HepG2 (cell line): ENCODE results near the gene RAP2A. TPM values are rescaled to one million over a fixed set of nuclear protein-coding genes. Genes with fewer than 3 reads are reported as not detected.

Experiments used
- BCL3 ChIP-seq: sonication (generic); formaldehyde crosslinking; IDR thresholded peaks from 2 replicates; pipeline ENCODE4 v1.5.1; 2020; ENCODE audit warnings: mild to moderate bottlenecking, missing genetic modification reagents, moderate library complexity
- HMGA1 ChIP-seq: sonication (generic); formaldehyde crosslinking; conservative IDR thresholded peaks from 2 replicates; pipeline ENCODE4 v1.4.0; 2020; ENCODE audit warnings: missing genetic modification reagents
- HNRNPK ChIP-seq: fragments of 200-400 bp; formaldehyde crosslinking; IDR thresholded peaks from 2 replicates; pipeline ENCODE4 v1.6.1; 2018; ENCODE audit warnings: low read length, low read depth, moderate library complexity, mild to moderate bottlenecking; ENCODE audit not compliant: poor library complexity, severe bottlenecking
- HOXA9 ChIP-seq: sonication (generic); formaldehyde crosslinking; IDR thresholded peaks from 2 replicates; pipeline ENCODE4 v1.8.1; 2022; ENCODE audit warnings: missing genetic modification reagents, mild to moderate bottlenecking, moderate library complexity, borderline replicate concordance
- KMT2B ChIP-seq: IDR thresholded peaks from 2 replicates; pipeline ENCODE4 v1.6.1; 2016; ENCODE audit warnings: missing genetic modification reagents, missing compliant biosample characterization
- MEIS1 ChIP-seq: sonication (generic); formaldehyde crosslinking; IDR thresholded peaks from 2 replicates; pipeline ENCODE4 v1.9.0; 2021; ENCODE audit warnings: mild to moderate bottlenecking, missing genetic modification reagents, moderate library complexity, borderline replicate concordance
- MIER2 ChIP-seq: IDR thresholded peaks from 2 replicates; pipeline ENCODE4 v1.6.1; 2016; ENCODE audit warnings: missing biosample characterization, missing genetic modification reagents
- MTF2 ChIP-seq: sonication (generic); formaldehyde crosslinking; IDR thresholded peaks from 2 replicates; pipeline ENCODE4 v1.5.0; 2020; ENCODE audit warnings: missing genetic modification reagents, borderline replicate concordance
- NFKB2 ChIP-seq: sonication (generic); formaldehyde crosslinking; IDR thresholded peaks from 2 replicates; pipeline ENCODE4 v1.4.0; 2020; ENCODE audit warnings: missing genetic modification reagents, borderline replicate concordance
- NR2C2 ChIP-seq: sonication (generic); formaldehyde crosslinking; IDR thresholded peaks from 2 replicates; pipeline ENCODE4 v1.4.0; 2020; ENCODE audit warnings: missing genetic modification reagents, mild to moderate bottlenecking, moderate library complexity, borderline replicate concordance
- PREB ChIP-seq: sonication (generic); formaldehyde crosslinking; IDR thresholded peaks from 2 replicates; pipeline ENCODE4 v1.4.0; 2020; ENCODE audit warnings: missing genetic modification reagents
- RARG ChIP-seq: sonication (generic); formaldehyde crosslinking; IDR thresholded peaks from 2 replicates; pipeline ENCODE4 v1.4.0; 2020; ENCODE audit warnings: low read depth, mild to moderate bottlenecking, missing genetic modification reagents
- STAT5B ChIP-seq: sonication (generic); formaldehyde crosslinking; IDR thresholded peaks from 2 replicates; pipeline ENCODE4 v1.4.0; 2020; ENCODE audit warnings: missing genetic modification reagents
- ZNF142 ChIP-seq: sonication (generic); formaldehyde crosslinking; IDR thresholded peaks from 2 replicates; pipeline ENCODE4 v1.4.0; 2020; ENCODE audit warnings: missing genetic modification reagents
- ZNF230 ChIP-seq: sonication (generic); formaldehyde crosslinking; IDR thresholded peaks from 2 replicates; pipeline ENCODE4 v1.4.0; 2020; ENCODE audit warnings: mild to moderate bottlenecking, missing genetic modification reagents
- ZNF256 ChIP-seq: sonication (generic); formaldehyde crosslinking; conservative IDR thresholded peaks from 2 replicates; pipeline ENCODE4 v1.4.0; 2020; ENCODE audit warnings: missing genetic modification reagents
- ZNF580 ChIP-seq: IDR thresholded peaks from 2 replicates; pipeline ENCODE4 v1.6.1; 2016; ENCODE audit warnings: low read depth, borderline replicate concordance
- ZNF607 ChIP-seq: sonication (generic); formaldehyde crosslinking; IDR thresholded peaks from 2 replicates; pipeline ENCODE4 v1.5.1; 2020; ENCODE audit warnings: missing genetic modification reagents, mild to moderate bottlenecking, borderline replicate concordance
- ZNF784 ChIP-seq: sonication (generic); formaldehyde crosslinking; IDR thresholded peaks from 2 replicates; pipeline ENCODE4 v1.5.1; 2020; ENCODE audit warnings: missing genetic modification reagents, mild to moderate bottlenecking, borderline replicate concordance
- ZSCAN21 ChIP-seq: sonication (generic); formaldehyde crosslinking; IDR thresholded peaks from 2 replicates; pipeline ENCODE4 v1.8.0; 2022; ENCODE audit warnings: mild to moderate bottlenecking, missing genetic modification reagents, moderate library complexity, borderline replicate concordance
- polyA plus RNA-seq, 8 experiments: library from polyadenylated mRNA; depleted of rRNA in 3 of 8; stranded (reverse) in 7 of 8; unstranded in 1 of 8; fragments of >200 nt; fragmentation: Illumina TruSeq in 4 of 8; extraction: Trizol in 4 of 8; gene quantifications; 2 replicates each; pipeline versions ENCODE4 v1.2.1 to v1.2.3, GENCODE V29; 2011 to 2016; ENCODE audit warnings: low read depth in 4 of 8, missing spikeins in 1 of 8, mixed read lengths in 1 of 8; ENCODE audit not compliant: insufficient read depth in 1 of 8
- total RNA-seq, 5 experiments: library from RNA; depleted of rRNA; stranded (reverse); fragments of >200 nt; fragmentation: Illumina TruSeq; extraction: Trizol; gene quantifications; 2 replicates each; pipeline ENCODE4 v1.2.3, GENCODE V29; 2016; ENCODE audit warnings: low read depth in 1 of 5

Gene RAP2A
- total and polyA plus RNA-seq, 2 of the 13 experiments (the other 11 are each of a cell fraction or from before 2014, with no cell fraction given), result 9.9 to 23.1 TPM

- TF ChIP-seq PREB (no peak), BCL3 (no peak), ZNF784 (CRISPR knock-in tag) (no peak), ZNF230 (CRISPR knock-in tag) (0 out of 2 replicates have a peak, but pooled peaks have one; percentile 43), ZSCAN21 (CRISPR knock-in tag) (no peak), NR2C2 (CRISPR knock-in tag) (no peak), MTF2 (CRISPR knock-in tag) (no peak), HMGA1 (CRISPR knock-in tag) (0 out of 2 replicates have a peak, but pooled peaks have one; percentile 84), KMT2B (CRISPR knock-in tag) (no peak), HNRNPK (no peak), ZNF607 (no peak), STAT5B (CRISPR knock-in tag) (0 out of 2 replicates have a peak, but pooled peaks have one; percentile 9), ZNF256 (no peak), MIER2 (CRISPR knock-in tag) (no peak), NFKB2 (CRISPR knock-in tag) (no peak), ZNF580 (0 out of 2 replicates have a peak, but pooled peaks have one; percentile 25), RARG (no peak), HOXA9 (CRISPR knock-in tag) (no peak), ZNF142 (CRISPR knock-in tag) (no peak), MEIS1 (CRISPR knock-in tag) (no peak)
Measured at GRCh38 chr13:97432232-97432916, 1.6 kb upstream of the RAP2A start (continued).
